HG02885 (cell line): ENCODE measurements around the gene APOL2.
"Not testable (repeated sequence)": the region's sequence is repeated elsewhere in the genome, so short reads cannot be mapped to it uniquely, and the experiment has no call there.

ENCODE experiments used
- ATAC-seq: cut with Tn5 transposase; IDR thresholded peaks from one replicate; pipeline ENCODE4 v1.9.1; 2021; ENCODE audit warnings: mild to moderate bottlenecking; ENCODE audit not compliant: unreplicated experiment, poor library complexity

Gene APOL2

GRCh38 chr22:36224245-36224644, 15.1 kb downstream of the APOL2 start:
- ATAC-seq = no peak

- ATAC-seq = no peak
These were observed 15.8 kb downstream of the APOL2 start for GRCh38 chr22:36223504-36223903.

GRCh38 chr22:36222887-36223450, 16.4 kb downstream of the APOL2 start:
- no peak for ATAC-seq

- ATAC-seq = peak; percentile 42
These were observed 17.3 kb downstream of the APOL2 start for GRCh38 chr22:36221799-36222751.

- ATAC-seq = no peak
These were observed 18.8 kb downstream of the APOL2 start for GRCh38 chr22:36220451-36220921.

- no peak for ATAC-seq
These were observed 20.6 kb downstream of the APOL2 start for GRCh38 chr22:36218648-36219193.

- no peak for ATAC-seq
These were observed 23.3 kb downstream of the APOL2 start for GRCh38 chr22:36215981-36216380.

GRCh38 chr22:36213586-36213985, 25.7 kb downstream of the APOL2 start:
- ATAC-seq = no peak

GRCh38 chr22:36212901-36213300, 26.4 kb downstream of the APOL2 start:
- ATAC-seq = no peak

- ATAC-seq = no peak
These were observed 28.0 kb downstream of the APOL2 start for GRCh38 chr22:36211237-36211861.

GRCh38 chr22:36210224-36210623, 29.1 kb downstream of the APOL2 start:
- ATAC-seq = no peak

- not testable (repeated sequence) for ATAC-seq
These were observed 29.8 kb downstream of the APOL2 start for GRCh38 chr22:36209488-36209908.

- no peak for ATAC-seq
These were observed 30.4 kb downstream of the APOL2 start for GRCh38 chr22:36208914-36209313.

- ATAC-seq = no peak
These were observed 31.1 kb downstream of the APOL2 start for GRCh38 chr22:36208162-36208765.

- no peak for ATAC-seq
These were observed 33.1 kb downstream of the APOL2 start for GRCh38 chr22:36206255-36206654.

GRCh38 chr22:36205573-36205972, 33.8 kb downstream of the APOL2 start:
- ATAC-seq = not testable (repeated sequence)

GRCh38 chr22:36204632-36205015, 34.7 kb downstream of the APOL2 start:
- no peak for ATAC-seq

GRCh38 chr22:36204001-36204631, 35.2 kb downstream of the APOL2 start:
- ATAC-seq = no peak

GRCh38 chr22:36203441-36203840, 35.9 kb downstream of the APOL2 start:
- ATAC-seq = not testable (repeated sequence)

- ATAC-seq = not testable (repeated sequence)
These were observed 36.4 kb downstream of the APOL2 start for GRCh38 chr22:36202906-36203305.
